RWPE1 (cell line): ENCODE data around the gene ADRA2A.

Experiments
- CTCF ChIA-PET: fragments of 350-600 bp; sonication (Branson Sonifier 250); formaldehyde crosslinking; extraction: SDS; loops from one replicate; lab custom pipeline; 2021; lab: Yijun Ruan, JAX
- POLR2A ChIA-PET: fragments of 400-600 bp; formaldehyde crosslinking; extraction: SDS; loops from one replicate; lab custom pipeline; 2020; ENCODE audit warnings: antibody characterized with exemption; ENCODE audit not compliant: low non-redundant PET; lab: Yijun Ruan, JAX
- DNase-seq: peaks from one replicate; pipeline ENCODE4 v3.0.0; 2012; ENCODE audit warnings: low spot score
- H3K27ac ChIP-seq: fragments of 450-650 bp; 2 replicates; pipeline ENCODE4 v1.5.1; 2017
- CTCF ChIP-seq: fragments of 450-650 bp; conservative IDR thresholded peaks from 2 replicates; pipeline ENCODE4 v1.5.1; 2017; ENCODE audit warnings: low read depth, mild to moderate bottlenecking

Gene ADRA2A

DNA sequence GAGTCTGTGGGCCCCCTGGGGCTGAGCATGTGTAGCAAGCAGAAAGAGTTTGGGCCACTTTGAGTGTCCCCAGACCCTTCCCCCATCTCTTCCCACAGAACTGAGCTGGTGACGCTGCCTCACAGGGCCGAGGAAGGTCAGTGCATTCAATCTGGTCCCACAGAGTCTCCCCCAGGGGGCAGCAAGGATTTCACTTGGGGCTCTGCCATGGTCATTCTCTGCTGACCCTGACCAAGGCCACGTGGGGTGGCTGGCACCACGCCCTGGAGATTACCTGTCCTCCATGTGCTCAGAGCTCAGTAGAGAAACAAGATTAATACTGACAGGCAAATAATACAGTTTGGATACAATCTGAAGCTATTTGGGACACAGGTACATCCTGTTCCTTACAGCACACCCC is 30.2 kb downstream of the ADRA2A start:
- TF ChIP-seq CTCF: no peak
- no peak for DNase-seq
- ChIA-PET POLR2A (no interaction called here), CTCF (interaction anchor here (0.6 kb wide), 2 partner anchors 30 to 31 kb away, joined by 3 to 5 read pairs; no protein-coding TSS in a partner anchor)
- H3K27ac ChIP-seq: no peak overlapping the region

DNA sequence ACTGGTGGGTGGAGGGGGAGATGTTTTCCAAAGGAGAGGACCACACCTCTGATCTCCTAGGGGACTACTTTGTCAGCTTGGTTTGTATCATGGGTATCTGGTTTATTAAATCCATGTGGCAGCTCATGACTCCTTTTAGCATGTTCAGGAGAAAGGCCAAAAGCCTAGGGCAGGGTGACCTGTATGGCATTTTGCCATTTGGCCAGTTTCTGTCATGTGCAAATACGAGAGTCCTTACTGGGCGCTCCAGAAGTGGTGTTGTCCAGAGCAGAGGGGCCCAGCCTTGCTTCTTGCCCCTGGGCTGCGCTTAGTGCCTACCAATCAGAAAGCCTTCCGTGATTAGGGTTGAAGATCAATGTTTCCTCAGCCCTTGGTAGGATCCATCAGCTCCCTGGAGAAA is 31.0 kb downstream of the ADRA2A start:
- POLR2A ChIA-PET: no interaction called here
- DNase-seq: no peak
- H3K27ac ChIP-seq: no peak overlapping the region
- TF ChIP-seq CTCF: no peak
- CTCF ChIA-PET: interaction anchor here (0.6 kb wide), 1 partner anchor 905 kb away, joined by 3 read pairs; no protein-coding TSS in a partner anchor

DNA sequence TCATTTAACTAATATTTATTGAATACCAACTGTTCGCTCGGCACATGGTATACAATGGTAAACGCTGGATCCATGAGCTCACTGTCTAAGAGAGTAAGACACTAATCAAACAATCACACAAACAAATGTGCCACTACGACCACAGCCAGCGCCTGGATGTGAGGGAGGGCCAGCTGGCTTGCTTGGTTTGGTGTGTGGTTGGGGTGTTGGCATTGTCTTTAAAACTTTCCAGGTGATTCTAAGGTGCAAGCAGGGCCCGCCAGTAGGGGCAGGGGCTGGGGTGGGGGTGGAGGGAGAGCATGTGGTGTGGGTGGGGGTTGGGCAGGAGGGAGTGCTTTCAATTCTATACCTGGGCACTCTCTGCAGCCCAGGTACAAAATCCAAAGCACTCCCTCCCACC is 31.6 kb downstream of the ADRA2A start:
- H3K27ac ChIP-seq: no peak overlapping the region
- TF ChIP-seq CTCF: no peak
- ChIA-PET POLR2A (no interaction called here), CTCF (interaction anchor here (0.5 to 0.7 kb wide), 3 partner anchors 452 to 940 kb away, joined by 3 to 6 read pairs (median 3); no protein-coding TSS in a partner anchor)
- no peak for DNase-seq

GRCh38 chr10:111109501-111110242 is 32.8 kb downstream of the ADRA2A start:
- no peak for DNase-seq
- H3K27ac ChIP-seq: no peak overlapping the region
- CTCF ChIA-PET: interaction anchor here (0.7 kb wide), 1 partner anchor 808 kb away, joined by 8 read pairs; no protein-coding TSS in a partner anchor
- POLR2A ChIA-PET: interaction anchor here (0.6 kb wide), 1 partner anchor 491 kb away, joined by 4 read pairs; no protein-coding TSS in a partner anchor
- no peak for TF ChIP-seq CTCF

- CTCF ChIA-PET: no interaction called here
These were observed 33.9 kb downstream of the ADRA2A start for GRCh38 chr10:111110771-111111170.

DNA sequence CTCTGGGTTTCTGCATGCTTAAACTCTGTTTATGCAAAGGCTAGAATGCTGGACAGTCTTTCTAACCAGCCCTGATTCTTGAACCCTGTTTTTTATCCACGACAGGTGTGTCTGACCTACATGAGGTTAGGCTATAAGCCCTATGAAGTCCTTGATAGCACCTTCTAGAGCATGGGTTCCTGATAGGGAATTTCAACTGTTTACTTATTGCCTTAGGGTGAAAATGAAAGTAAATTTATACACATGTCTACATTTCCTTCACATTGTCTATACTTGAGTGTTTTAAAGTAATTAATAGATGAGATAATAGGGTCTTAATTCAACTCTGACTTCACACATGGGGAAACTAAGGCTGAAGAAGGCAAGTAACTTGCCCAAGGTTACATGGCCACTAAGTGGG is 35.5 kb downstream of the ADRA2A start:
- no peak for DNase-seq
- H3K27ac ChIP-seq: no peak overlapping the region
- TF ChIP-seq CTCF: no peak
- ChIA-PET POLR2A (no interaction called here), CTCF (no interaction called here)

More at GRCh38 chr10:111110771-111111170, 33.9 kb downstream of the ADRA2A start:
- POLR2A ChIA-PET: no interaction called here
- H3K27ac ChIP-seq: no peak overlapping the region
- no peak for DNase-seq
- TF ChIP-seq CTCF: no peak
